WTC11 (cell line): ENCODE data around the gene U2AF2.

ENCODE experiments used
- ELF4 ChIP-seq: sonication (generic); formaldehyde crosslinking; IDR thresholded peaks from 2 replicates; pipeline ENCODE4 v1.8.1; 2022; ENCODE audit warnings: low read depth, mild to moderate bottlenecking, moderate library complexity, missing genetic modification reagents
- ESRRA ChIP-seq: sonication (generic); formaldehyde crosslinking; IDR thresholded peaks from 2 replicates; pipeline ENCODE4 v1.8.1; 2022; ENCODE audit warnings: mild to moderate bottlenecking, missing genetic modification reagents, borderline replicate concordance
- FOXJ3 ChIP-seq: sonication (generic); formaldehyde crosslinking; IDR thresholded peaks from 2 replicates; pipeline ENCODE4 v1.9.0; 2021; ENCODE audit warnings: missing genetic modification reagents, mild to moderate bottlenecking, borderline replicate concordance
- FOXK1 ChIP-seq: sonication (generic); formaldehyde crosslinking; IDR thresholded peaks from 2 replicates; pipeline ENCODE4 v1.8.0; 2022; ENCODE audit warnings: mild to moderate bottlenecking, moderate library complexity, missing genetic modification reagents
- IRF1 ChIP-seq: sonication (generic); formaldehyde crosslinking; IDR thresholded peaks from 2 replicates; pipeline ENCODE4 v1.8.0; 2023; ENCODE audit warnings: missing genetic modification reagents
- JUN ChIP-seq: sonication (generic); formaldehyde crosslinking; IDR thresholded peaks from 2 replicates; pipeline ENCODE4 v1.8.0; 2023; ENCODE audit warnings: mild to moderate bottlenecking, missing genetic modification reagents
- MAX ChIP-seq: sonication (generic); formaldehyde crosslinking; IDR thresholded peaks from 2 replicates; pipeline ENCODE4 v1.8.0; 2022; ENCODE audit warnings: mild to moderate bottlenecking, missing genetic modification reagents
- TF ChIP-seq, protein P1 (sequence below): sonication (generic); formaldehyde crosslinking; IDR thresholded peaks from 2 replicates; pipeline ENCODE4 v1.8.1; 2022; ENCODE audit warnings: mild to moderate bottlenecking, missing genetic modification reagents, moderate library complexity, borderline replicate concordance
- TF ChIP-seq, protein P2 (sequence below): fragments of 200-600 bp; IDR thresholded peaks from 2 replicates; pipeline ENCODE4 v1.8.0; 2022; ENCODE audit warnings: antibody characterized with exemption

DNA sequence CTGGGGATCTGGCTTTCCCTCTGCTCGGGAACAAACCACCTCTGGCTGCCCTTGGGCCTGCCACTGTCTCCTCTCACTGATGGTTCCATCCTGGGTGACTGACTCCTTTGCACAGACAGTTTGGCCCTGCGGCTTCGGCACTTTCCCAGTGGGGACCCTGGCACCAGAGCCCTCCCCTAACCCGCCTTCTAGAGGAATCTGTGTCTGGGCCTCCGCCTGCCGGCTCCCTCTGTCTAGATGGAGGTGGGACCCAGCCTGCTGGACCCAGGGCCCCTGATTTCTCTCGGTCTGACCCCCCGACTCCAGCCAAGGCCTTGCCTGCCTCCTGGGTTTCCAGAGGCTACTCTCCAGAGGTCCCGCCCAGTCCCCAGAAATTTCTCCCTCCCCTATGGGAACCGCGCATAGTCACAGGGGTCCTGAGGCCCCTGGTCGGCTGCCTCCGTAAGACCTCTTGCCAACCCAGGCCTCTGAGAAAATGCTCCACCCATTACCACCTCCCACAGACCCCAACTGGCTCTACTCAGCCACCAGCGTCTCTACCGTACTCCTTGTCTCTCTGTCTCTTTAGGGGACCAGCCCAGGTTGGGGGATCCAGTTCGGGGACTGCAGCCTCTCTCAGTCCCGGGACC lies 4.1 kb upstream of the U2AF2 start:
- TF ChIP-seq FOXK1 (CRISPR knock-in tag) (no peak), JUN (no peak), ESRRA (CRISPR knock-in tag) (no peak), ELF4 (CRISPR knock-in tag) (no peak), MAX (no peak), IRF1 (CRISPR knock-in tag) (no peak), FOXJ3 (CRISPR knock-in tag) (no peak)
- TF ChIP-seq, protein P1, sequence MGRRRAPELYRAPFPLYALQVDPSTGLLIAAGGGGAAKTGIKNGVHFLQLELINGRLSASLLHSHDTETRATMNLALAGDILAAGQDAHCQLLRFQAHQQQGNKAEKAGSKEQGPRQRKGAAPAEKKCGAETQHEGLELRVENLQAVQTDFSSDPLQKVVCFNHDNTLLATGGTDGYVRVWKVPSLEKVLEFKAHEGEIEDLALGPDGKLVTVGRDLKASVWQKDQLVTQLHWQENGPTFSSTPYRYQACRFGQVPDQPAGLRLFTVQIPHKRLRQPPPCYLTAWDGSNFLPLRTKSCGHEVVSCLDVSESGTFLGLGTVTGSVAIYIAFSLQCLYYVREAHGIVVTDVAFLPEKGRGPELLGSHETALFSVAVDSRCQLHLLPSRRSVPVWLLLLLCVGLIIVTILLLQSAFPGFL (CRISPR knock-in tag): no peak
- TF ChIP-seq, protein P2, sequence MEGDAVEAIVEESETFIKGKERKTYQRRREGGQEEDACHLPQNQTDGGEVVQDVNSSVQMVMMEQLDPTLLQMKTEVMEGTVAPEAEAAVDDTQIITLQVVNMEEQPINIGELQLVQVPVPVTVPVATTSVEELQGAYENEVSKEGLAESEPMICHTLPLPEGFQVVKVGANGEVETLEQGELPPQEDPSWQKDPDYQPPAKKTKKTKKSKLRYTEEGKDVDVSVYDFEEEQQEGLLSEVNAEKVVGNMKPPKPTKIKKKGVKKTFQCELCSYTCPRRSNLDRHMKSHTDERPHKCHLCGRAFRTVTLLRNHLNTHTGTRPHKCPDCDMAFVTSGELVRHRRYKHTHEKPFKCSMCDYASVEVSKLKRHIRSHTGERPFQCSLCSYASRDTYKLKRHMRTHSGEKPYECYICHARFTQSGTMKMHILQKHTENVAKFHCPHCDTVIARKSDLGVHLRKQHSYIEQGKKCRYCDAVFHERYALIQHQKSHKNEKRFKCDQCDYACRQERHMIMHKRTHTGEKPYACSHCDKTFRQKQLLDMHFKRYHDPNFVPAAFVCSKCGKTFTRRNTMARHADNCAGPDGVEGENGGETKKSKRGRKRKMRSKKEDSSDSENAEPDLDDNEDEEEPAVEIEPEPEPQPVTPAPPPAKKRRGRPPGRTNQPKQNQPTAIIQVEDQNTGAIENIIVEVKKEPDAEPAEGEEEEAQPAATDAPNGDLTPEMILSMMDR: no peak
